GM21723 (cell line): ENCODE results near the gene CREM.

Experiments used
- ATAC-seq: cut with Tn5 transposase; IDR thresholded peaks from one replicate; pipeline ENCODE4 v1.9.1; 2021; ENCODE audit warnings: mild to moderate bottlenecking, moderate library complexity; ENCODE audit not compliant: unreplicated experiment

CREM gene

GRCh38 chr10:35217455-35217854 lies 90.8 kb downstream of the CREM start:
- ATAC-seq: no peak

- ATAC-seq: peak; percentile 73
These were observed 91.8 kb downstream of the CREM start for GRCh38 chr10:35218339-35218955.

GRCh38 chr10:35219292-35219691 lies 92.6 kb downstream of the CREM start:
- ATAC-seq: no peak

GRCh38 chr10:35219891-35220890 lies 93.5 kb downstream of the CREM start:
- ATAC-seq: no peak

GRCh38 chr10:35223016-35223415 lies 96.4 kb downstream of the CREM start:
- no peak for ATAC-seq

GRCh38 chr10:35224045-35224740 lies 97.5 kb downstream of the CREM start:
- ATAC-seq: no peak

GRCh38 chr10:35225204-35225603 lies 98.6 kb downstream of the CREM start:
- no peak for ATAC-seq

- ATAC-seq: no peak
These were observed 99.9 kb downstream of the CREM start for GRCh38 chr10:35226507-35226906.

- ATAC-seq: no peak
These were observed 101.4 kb downstream of the CREM start for GRCh38 chr10:35228058-35228457.

- no peak for ATAC-seq
These were observed 105.0 kb downstream of the CREM start for GRCh38 chr10:35231646-35232045.

GRCh38 chr10:35232527-35232926 lies 105.9 kb downstream of the CREM start:
- ATAC-seq: no peak

- no peak for ATAC-seq
These were observed 107.4 kb downstream of the CREM start for GRCh38 chr10:35234073-35234472.

GRCh38 chr10:35236739-35237138 lies 110.1 kb downstream of the CREM start:
- no peak for ATAC-seq

GRCh38 chr10:35237766-35238512 lies 111.3 kb downstream of the CREM start:
- ATAC-seq: no peak

GRCh38 chr10:35244549-35244948 lies 117.9 kb downstream of the CREM start:
- ATAC-seq: no peak

- ATAC-seq: no peak
These were observed 120.2 kb downstream of the CREM start for GRCh38 chr10:35246770-35247343.

GRCh38 chr10:35251373-35252100 lies 124.9 kb downstream of the CREM start:
- no peak for ATAC-seq

GRCh38 chr10:35257057-35257983 lies 130.7 kb downstream of the CREM start:
- ATAC-seq: no peak
